NCI-H1048 (cell line): Measurements from ENCODE around the gene ESR1.
"Not testable (repeated sequence)": the region's sequence is repeated elsewhere in the genome, so short reads cannot be mapped to it uniquely, and the experiment has no call there.

Experiments
- DNase-seq: peaks from one replicate; lab custom pipeline; 2025; lab: John Stamatoyannopoulos, UW

Gene ESR1

DNA sequence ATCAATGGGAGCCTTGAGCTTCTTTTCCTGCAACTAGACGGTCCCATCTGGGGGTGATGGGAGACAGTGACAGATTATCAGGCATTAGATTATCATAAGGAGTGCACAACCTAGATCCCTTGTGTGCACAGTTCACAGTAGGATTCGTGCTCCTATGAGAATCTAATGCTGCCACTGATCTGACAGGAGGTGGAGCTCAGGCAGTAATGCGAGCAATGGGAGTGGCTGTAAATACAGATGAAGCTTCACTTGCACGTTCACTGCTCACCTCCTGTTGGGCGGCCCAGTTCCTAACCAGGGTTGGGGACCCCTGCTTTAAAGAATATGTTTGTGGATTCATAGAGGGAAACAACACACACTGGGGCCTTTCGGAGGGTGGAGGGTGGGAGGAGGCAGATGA, 180.7 kb downstream of the ESR1 start:
- DNase-seq: not testable (repeated sequence)

- no peak for DNase-seq
Observed at GRCh38 chr6:151992091-151992490, 184.6 kb downstream of the ESR1 start.

DNA sequence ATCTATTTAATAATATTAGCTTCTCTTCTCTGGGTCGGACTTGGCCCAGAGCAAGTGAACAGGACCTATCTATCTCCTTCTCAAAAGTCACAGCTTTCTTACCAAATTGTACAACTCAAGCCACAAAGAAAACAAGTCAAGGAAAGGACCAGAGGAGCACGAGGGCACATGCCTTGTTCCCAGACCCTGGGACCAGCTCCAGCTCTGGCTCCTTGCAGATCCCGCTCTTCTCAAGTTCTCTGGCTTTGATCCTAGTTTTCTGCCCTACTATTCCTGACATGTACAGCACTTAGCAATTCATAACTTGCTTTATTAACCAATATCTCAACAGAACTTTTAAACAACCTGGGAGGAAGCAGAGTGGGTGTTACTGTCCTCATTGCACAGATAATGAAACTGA, 185.9 kb downstream of the ESR1 start:
- no peak for DNase-seq

GRCh38 chr6:151998784-151999183, 191.3 kb downstream of the ESR1 start:
- no peak for DNase-seq

- DNase-seq: no peak
Observed at GRCh38 chr6:151999194-151999593, 191.7 kb downstream of the ESR1 start.

GRCh38 chr6:152001408-152001807, 193.9 kb downstream of the ESR1 start:
- no peak for DNase-seq

DNA sequence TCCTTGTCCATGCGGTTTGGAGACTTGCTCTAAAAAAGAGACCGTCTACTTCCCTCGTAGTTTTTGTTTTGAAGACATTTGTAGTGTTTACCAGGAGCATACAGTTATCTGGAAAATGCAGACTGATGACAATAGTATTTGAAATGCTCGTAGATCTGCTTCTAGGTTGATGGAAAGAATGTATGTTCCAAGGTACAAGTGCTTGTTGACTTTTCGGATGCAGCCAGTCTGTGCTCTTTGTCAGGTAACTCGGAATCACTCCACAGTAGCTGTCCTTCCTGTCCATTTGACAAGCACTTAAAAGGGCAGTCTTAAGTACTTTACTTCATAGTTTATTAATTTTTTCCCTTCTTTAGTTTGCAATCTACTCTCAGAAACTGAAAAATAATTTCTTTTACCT, 194.8 kb downstream of the ESR1 start:
- DNase-seq: no peak

DNA sequence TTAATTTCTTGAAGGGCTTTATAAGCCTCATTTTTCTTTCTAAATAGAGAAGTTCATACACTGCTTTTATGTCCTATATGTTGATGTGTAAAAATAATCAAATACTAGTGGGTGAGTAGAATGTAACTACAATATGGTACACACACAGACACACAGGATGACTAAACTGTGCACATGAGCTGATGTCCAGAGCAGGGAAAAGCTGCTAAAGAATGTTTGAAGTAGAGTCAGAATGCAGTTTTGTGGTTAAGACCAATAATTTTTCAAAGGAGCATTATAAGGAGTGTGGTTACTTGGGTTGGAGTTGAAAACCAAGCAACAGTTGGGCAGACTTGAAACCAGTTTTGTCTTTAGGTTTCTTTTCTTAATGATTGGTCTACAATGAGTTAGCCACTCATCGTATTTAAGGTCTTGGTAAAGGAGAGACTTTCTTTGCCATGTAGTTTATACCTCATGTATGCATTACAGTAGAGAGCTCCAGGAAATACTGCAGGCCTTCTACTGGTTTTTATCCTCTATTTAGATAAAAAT, 196.6 kb downstream of the ESR1 start:
- DNase-seq: no peak

DNA sequence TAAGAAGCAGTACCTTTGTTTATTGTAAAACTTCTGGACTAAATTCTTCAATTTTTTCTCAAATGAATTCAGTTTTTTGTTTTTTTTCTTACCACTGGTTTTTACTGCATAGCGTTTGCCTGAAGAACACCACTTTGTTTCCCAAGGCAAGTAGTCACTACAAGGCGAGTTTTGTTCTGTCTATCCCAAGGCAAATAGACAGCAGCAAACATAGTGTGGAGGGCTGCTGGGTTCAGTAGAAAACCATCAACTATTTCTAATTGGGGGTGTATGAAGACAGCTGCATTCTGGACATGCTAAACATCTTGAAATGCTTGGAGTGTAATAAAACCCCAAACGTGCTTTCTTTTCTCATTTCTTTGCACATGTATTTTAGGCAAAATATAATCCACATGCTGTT, 197.4 kb downstream of the ESR1 start:
- DNase-seq: no peak

DNA sequence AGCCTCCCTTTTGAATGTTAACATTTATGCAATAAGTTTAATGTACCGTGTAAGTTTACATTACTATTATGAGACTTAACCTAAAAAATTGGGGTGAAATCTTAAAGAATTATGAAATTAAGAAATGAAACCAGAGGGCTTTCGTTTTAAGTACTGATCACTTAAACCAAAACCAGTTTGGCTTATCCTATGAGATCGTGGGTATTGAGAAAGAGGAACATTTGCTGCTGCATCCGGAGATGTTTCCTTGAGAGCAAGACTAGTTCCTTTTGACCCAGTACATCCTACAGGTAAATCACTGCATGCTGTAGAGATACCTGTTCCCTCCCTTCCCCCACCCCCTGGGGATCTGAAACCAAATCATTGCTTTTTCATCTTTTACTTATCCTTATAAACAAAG, 201.3 kb downstream of the ESR1 start:
- DNase-seq: no peak

DNA sequence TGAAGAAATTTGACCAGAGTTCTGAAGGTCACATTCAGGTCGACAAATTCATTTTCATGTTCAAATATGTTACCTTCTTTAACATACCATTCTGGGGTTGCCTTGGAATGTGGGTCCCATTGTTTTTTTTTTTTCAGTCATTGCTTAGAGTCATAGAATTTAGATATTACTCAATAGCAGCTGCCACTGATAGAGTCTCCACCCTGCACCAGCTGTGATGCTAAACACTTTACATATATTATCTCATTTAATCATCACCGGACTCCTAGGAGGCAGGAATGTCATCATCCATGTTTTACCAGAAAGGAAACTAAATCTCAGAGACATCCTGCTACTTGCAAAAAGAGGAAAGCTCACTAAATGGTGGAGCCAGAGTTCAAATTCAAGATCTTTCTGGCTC, 204.7 kb downstream of the ESR1 start:
- DNase-seq: no peak

DNA sequence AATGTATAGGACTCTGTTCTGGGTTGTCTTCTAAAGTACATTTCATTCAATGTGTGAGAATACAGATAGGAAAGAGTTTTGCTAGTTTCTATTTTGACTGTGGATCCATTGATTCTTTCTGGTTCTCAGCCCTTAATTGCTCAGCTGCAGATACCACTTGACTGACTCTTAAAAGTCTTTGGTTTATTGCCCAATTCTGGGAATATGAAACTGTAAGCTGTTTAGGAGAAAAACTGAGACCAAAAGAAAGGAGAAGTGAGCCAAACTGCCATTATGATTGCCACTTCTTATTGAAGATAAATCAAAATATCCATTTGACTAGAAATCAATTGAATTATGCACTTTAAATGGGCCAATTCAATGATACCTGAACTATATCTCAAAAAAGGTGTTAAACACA, 211.4 kb downstream of the ESR1 start:
- no peak for DNase-seq

DNA sequence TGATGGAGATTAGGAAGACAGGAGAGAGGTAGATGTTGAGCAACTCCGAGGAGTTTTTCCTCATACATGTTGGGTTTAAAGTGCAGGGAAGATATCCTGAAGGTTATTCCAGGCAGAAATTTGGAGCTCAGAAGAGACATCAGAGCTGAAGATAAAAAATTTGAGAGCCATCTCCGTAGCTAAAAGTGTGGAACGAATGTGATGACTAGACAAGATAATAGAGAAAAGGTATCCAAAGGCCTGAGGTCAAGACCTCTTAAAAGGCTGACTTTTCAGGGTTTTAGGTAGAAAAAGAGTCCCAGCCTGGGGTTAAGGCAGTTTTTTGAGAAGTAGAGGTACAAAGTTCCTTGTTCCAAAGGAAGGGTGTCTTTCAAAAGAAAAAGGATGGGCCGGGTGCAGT, 214.8 kb downstream of the ESR1 start:
- no peak for DNase-seq

- DNase-seq: no peak
Observed at GRCh38 chr6:152023613-152024012, 216.1 kb downstream of the ESR1 start.

DNA sequence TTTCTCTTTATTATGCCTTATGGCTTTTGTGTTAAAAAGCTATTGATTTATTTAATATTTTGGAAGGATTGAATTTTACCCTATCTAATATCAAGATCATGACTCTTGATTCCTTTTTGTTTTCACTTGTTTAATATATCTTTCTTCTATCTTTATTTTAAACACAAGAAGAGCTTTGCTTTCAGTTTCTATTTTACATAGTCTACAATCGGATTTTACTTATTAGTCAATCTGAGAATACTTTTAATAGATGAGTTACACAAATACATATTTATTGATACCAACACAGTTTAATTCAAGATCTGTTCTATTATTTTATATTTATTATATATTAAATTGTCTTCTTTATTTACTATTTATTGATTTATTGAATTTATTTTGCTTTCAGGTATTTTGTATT, 218.8 kb downstream of the ESR1 start:
- no peak for DNase-seq

DNA sequence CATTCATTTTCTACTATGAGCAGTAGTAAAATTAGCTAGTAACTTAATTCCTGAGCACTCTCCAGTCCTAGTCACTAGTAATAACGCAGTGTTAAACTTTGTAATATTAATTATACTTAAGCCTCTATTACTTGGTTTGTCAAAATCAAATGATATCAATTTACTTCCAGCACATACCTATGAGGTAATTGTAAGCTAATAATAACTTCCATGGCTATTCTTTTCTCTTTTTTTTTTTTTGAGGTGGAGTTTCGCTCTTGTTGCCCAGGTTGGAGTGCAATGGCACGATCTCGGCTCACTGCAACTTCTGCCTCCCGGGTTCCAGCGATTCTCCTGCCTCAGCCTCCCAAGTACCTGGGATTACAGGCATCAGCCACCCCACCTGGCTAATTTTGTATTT, 219.3 kb downstream of the ESR1 start:
- not testable (repeated sequence) for DNase-seq

DNA sequence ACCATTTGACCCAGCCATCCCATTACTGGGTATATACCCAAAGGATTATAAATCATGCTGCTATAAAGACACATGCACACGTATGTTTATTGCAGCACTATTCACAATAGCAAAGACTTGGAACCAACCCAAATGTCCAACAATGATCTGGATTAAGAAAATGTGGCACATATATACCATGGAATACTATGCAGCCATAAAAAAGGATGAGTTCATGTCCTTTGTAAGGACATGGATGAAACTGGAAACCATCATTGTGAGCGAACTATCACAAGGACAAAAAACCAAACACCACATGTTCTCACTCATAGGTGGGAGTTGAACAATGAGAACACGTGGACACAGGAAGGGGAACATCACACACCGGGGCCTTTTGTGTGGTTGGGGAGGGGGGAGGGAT, 226.3 kb downstream of the ESR1 start:
- DNase-seq: not testable (repeated sequence)

DNA sequence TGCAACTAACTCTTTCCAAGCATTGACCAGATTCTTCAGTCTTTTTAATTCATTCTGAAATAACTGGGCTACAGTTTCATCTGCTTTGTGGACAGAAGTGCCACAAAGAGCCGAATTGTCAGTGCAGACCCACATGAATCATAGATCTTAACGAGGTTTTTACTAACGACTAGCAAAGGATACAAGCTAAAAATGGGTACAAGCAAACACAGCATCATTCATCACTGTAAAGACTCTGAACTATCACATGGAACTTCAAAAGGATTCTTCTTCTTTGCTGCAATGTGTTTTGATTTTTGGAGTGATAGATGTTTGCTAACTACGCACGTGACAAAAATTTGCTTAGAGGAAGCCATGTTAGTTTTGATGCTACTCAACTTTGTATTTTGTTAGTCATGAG, 227.1 kb downstream of the ESR1 start:
- DNase-seq: no peak

- no peak for DNase-seq
Observed at GRCh38 chr6:152046118-152046517, 238.6 kb downstream of the ESR1 start.

- no peak for DNase-seq
Observed at GRCh38 chr6:152048921-152049320, 241.4 kb downstream of the ESR1 start.

GRCh38 chr6:152049502-152049901, 242.0 kb downstream of the ESR1 start:
- no peak for DNase-seq

DNA sequence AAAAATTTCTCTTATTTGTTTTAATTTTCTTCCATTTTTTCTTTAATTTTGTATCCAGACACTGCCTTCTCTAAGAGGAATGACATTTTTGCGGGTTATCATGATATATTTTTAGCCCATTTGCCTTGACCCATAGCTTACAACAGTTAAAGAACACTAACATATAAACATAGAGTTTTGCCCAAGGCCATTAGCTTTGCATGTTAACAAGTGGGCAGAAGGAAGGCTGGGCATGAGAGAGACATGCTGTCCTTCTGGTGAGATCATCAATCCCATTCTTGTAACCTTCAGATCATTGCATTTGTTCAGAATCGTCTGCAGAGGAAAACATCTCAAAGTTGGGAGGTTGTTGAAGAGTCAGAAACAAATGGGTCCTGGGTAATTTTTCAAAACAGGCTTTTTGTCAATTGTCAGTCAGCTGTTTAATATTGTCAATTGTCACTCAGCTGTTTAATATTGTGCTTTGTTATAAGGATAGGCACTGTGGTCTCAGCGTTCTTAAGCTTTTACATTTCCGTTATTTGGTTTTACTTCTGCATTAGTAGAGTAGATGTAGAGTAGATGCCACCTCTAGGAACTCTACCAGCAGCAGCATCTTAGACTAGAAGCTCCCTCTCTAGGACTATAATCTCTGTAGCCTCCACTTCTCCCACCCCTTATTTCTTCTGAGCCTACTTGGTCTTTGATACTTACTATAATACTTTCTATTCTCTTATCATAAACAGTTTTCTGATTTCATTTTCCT, 243.1 kb downstream of the ESR1 start:
- DNase-seq: no peak

DNA sequence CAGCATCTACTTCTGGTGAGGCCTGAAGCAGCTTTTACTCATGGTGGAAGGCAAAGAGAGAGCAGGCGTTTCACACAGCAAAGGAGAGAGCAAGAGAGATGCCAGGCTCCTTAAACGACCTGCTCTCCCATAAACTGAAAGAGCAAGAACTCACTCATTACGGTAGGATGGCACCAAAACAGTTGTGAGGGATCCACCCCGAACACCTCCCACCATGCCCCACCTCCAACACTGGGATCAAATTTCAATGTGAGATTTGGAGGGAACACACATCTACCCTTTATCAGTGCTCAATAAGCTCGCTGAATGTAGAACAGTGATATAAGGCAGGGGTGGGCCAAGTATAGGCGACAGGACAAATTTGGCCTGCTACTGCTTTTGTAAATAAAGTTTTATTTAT, 244.6 kb downstream of the ESR1 start:
- DNase-seq: no peak

DNA sequence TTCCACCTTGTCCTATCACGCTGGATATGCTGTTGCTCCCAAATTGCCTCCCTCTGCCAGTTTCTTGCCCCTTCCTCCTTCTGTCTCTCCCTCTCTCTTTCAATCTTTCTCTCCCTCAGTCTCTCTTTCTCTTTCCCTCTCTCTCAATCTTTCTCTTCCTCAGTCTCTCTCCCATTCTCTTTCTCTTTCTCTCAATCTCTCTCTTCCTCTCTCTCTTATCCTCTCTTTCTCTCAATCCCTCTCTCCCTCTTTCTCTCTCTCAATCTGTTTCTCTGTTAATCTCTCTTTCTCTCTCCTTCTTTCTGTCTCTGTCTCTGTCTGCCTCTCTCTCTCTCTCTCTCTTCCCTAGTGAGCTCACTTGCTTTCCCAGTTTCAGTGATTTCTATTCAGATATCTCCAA, 245.8 kb downstream of the ESR1 start:
- DNase-seq: no peak
